Peyer's patch (tissue), 4 donors: Measurements from ENCODE around the gene UBE2D3.

ENCODE experiments used
- CTCF ChIP-seq, 6 experiments: fragments of 450-650 bp in 4 of 6; fragments of 200-600 bp in 2 of 6; sonication (generic) in 1 of 6; IDR thresholded peaks; one replicate each; pipeline ENCODE4 v1.5.1; 2017 to 2019; ENCODE audit warnings: antibody characterized with exemption in 6 of 6, mild to moderate bottlenecking in 3 of 6, moderate library complexity in 1 of 6
- POLR2A ChIP-seq, 2 donors: fragments of 450-650 bp; IDR thresholded peaks; one replicate each; pipeline ENCODE4 v1.5.1; 2017; ENCODE audit warnings: antibody characterized with exemption in 2 of 2, mild to moderate bottlenecking in 2 of 2, moderate library complexity in 2 of 2

GRCh38 chr4:102778720-102779119, 48.6 kb downstream of the UBE2D3 start:
- TF ChIP-seq CTCF (IDR thresholded peaks at IDR 0.05), result no peak
- no peak for TF ChIP-seq POLR2A (IDR thresholded peaks at IDR 0.05)
